Body of pancreas (tissue), 4 donors: ENCODE data around the gene KNSTRN. TPM values are rescaled to one million over a fixed set of nuclear protein-coding genes. Genes with fewer than 3 reads are reported as not detected.
A peak's percentile ranks its signal among the peaks of the same experiment; 100 is the strongest.

Source experiments
- ATAC-seq: fragments of 150-250 bp; one replicate; pipeline ENCODE4 v1.9.1; 2016
- DNase-seq, 4 donors: peaks; one replicate each; pipeline ENCODE4 v3.0.0-alpha.2; 2019
- H3K27ac ChIP-seq, 4 donors: fragments of 200-600 bp; sonication (generic); 1 replicate in 3 of 4; 2 replicates in 1 of 4; pipeline versions ENCODE4 v1.5.1 to v1.6.1; 2016 to 2019; ENCODE audit warnings: mild to moderate bottlenecking in 1 of 4, mixed read lengths in 1 of 4, moderate library complexity in 1 of 4
- H3K27me3 ChIP-seq, 2 donors: fragments of 200-600 bp; sonication (generic); one replicate each; pipeline ENCODE4 v1.6.0; 2016; ENCODE audit warnings: mild to moderate bottlenecking in 1 of 2
- H3K36me3 ChIP-seq, 2 donors: fragments of 200-600 bp; sonication (generic); replicated peaks in 1 of 2; 2 replicates each; pipeline ENCODE4 v1.5.1; 2016; ENCODE audit warnings: low read depth in 2 of 2; ENCODE audit not compliant: insufficient read depth in 1 of 2
- H3K4me1 ChIP-seq: fragments of 200-600 bp; sonication (generic); one replicate; pipeline ENCODE4 v1.6.0; 2016
- H3K4me3 ChIP-seq, 2 donors: fragments of 200-600 bp; sonication (generic); 1 replicate in 1 of 2; 2 replicates in 1 of 2; pipeline ENCODE4 v1.5.1; 2016 to 2019
- H3K9me3 ChIP-seq, 3 donors: fragments of 200-600 bp; sonication (generic); 1 replicate in 2 of 3; 2 replicates in 1 of 3; pipeline ENCODE4 v1.5.1; 2016
- POLR2A ChIP-seq, 3 donors: fragments of 450-650 bp; IDR thresholded peaks; one replicate each; pipeline ENCODE4 v1.6.1; 2016; ENCODE audit warnings: antibody characterized with exemption in 3 of 3, mild to moderate bottlenecking in 2 of 3
- WGBS, 2 donors: methylation state at CpG; one replicate each; pipeline ENCODE4 v1.1.5; 2017; 5-methylcytosine and 5-hydroxymethylcytosine counted together
- intact Hi-C: fragments of 100-400 bp; cut with DNase I; formaldehyde crosslinking; loops from one replicate; pipeline ENCODE4 v1.15.1; 2023
- total RNA-seq, 2 donors: library from RNA; depleted of rRNA; stranded (reverse); fragments of >200 nt; gene quantifications; one replicate each; pipeline ENCODE4 v1.1.0, GENCODE V29; 2016
- TF ChIP-seq, protein P1 (sequence below), 7 experiments: fragments of 450-650 bp in 4 of 7; fragments of 200-600 bp in 3 of 7; sonication (generic) in 3 of 7; IDR thresholded peaks; one replicate each; pipeline ENCODE4 v1.5.1; 2016 to 2019; ENCODE audit warnings: antibody characterized with exemption in 7 of 7

KNSTRN gene
- total RNA-seq, 2 donors from 2014 or later: 3.3 to 5.7 TPM

DNA sequence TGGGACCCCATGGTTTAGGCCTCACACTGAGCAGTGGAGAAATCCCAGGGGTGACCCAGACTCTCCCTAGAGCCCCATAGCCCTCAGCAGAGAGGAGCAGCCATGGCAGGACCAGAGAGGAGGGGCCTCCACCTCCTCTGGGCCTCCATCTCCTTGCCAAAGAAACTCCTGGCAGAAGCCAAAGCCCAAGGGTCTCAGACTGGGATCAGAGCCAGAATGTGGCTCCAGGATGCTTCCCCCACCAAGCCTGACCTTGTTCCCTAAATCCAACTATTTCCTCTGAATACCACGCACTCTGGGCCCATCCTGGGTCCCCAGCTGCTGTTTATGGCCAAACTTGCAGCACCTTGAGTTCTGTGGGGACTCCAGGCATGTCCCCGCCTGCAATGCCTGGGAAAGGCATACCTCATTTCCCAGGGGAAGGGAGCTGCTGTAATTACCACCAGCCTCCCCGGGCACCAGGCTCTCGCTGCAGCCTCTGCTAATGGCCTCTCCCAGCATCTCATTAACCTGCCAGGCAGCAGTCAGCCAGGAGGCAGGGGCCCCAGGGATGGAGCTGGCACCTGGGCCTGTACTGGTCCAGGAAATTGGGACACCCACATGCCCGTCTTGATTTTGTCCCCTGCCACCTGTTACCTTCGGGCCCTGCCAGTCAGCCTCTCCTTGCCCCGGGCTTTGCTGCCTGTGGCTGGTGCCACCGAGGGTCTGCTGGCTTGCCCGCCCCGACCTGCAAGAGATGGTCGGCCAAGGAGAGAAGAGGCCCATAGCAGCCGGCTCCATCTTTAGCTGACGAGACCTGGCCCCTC lies 46.4 kb upstream of the KNSTRN start:
- Histone ChIP-seq H3K36me3 (no peaks in the 10 kb centered on the region), H3K4me1 (peaks cover 80% of the 10 kb centered on the region), H3K27me3 (no peaks in the 10 kb centered on the region), H3K9me3 (no peaks in the 10 kb centered on the region), H3K4me3 (no peak overlapping the region), H3K27ac (peak overlapping the region in 2 of 4 donors; percentile 3 to 92)
- no peak for DNase-seq
- TF ChIP-seq, protein P1, sequence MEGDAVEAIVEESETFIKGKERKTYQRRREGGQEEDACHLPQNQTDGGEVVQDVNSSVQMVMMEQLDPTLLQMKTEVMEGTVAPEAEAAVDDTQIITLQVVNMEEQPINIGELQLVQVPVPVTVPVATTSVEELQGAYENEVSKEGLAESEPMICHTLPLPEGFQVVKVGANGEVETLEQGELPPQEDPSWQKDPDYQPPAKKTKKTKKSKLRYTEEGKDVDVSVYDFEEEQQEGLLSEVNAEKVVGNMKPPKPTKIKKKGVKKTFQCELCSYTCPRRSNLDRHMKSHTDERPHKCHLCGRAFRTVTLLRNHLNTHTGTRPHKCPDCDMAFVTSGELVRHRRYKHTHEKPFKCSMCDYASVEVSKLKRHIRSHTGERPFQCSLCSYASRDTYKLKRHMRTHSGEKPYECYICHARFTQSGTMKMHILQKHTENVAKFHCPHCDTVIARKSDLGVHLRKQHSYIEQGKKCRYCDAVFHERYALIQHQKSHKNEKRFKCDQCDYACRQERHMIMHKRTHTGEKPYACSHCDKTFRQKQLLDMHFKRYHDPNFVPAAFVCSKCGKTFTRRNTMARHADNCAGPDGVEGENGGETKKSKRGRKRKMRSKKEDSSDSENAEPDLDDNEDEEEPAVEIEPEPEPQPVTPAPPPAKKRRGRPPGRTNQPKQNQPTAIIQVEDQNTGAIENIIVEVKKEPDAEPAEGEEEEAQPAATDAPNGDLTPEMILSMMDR (IDR thresholded peaks at IDR 0.05): no peak
- TF ChIP-seq POLR2A (IDR thresholded peaks at IDR 0.05): no peak
- intact Hi-C loops: no loop called here
- WGBS, 2 donors: 71 to 78% methylated on average over 4 to 13 of the region's 13 CpGs
- no peak for ATAC-seq

DNA sequence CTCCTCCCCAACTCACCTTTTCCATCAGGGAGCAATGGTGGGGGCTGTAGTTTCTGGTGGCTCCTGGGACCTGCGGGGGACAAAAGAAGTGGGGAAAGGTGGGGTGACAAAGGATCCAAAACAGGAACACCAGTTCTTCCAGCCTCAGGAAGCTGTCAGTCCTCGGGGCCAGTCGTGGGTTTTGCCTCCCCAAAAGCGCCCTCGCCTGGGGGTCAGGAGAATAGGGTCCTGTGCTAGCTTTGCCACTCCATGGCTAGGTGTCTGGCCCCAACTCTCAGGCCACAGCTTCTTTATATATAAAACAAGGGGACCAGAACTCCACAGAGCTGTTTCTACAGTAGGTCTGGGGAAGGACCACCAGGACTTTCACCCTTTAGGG lies 45.8 kb upstream of the KNSTRN start:
- intact Hi-C loops: no loop called here
- TF ChIP-seq, protein P1 (IDR thresholded peaks at IDR 0.05): peak in 1 of 7 experiments; percentile 28
- TF ChIP-seq POLR2A (IDR thresholded peaks at IDR 0.05): no peak
- no peaks in the 10 kb centered on the region for H3K27me3 ChIP-seq
- H3K9me3 ChIP-seq: no peaks in the 10 kb centered on the region
- 63 to 76% methylated on average over 4 to 5 of the region's 5 CpGs for WGBS, 2 donors
- H3K36me3 ChIP-seq: no peaks in the 10 kb centered on the region
- DNase-seq: peak in 2 of 4 donors; percentile 43 to 47
- H3K4me3 ChIP-seq: no peak overlapping the region
- H3K4me1 ChIP-seq: peaks cover 80% of the 10 kb centered on the region
- peak overlapping the region in 3 of 4 donors; percentile 3 to 92 (median 87) for H3K27ac ChIP-seq
- no peak for ATAC-seq

DNA sequence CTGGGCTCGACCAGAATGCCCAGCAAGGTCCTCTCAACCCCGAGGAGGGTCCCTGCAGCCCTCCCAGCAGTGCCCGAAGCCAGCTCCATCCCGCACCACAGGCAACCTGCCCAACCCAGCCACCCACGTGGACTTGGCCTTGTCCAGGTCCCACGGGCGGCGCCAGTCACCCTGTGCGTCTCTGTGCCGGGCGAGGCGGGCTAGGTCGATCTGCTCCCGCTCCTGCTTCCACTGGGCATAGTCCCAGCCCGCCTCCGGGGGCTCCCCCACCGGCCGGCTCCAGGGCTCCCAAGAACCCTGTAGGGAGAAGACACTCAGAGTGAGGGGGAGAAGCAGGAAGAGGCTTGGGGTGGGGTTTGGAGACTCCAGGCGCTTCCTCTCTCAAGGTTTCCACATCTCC lies 44.9 kb upstream of the KNSTRN start:
- TF ChIP-seq, protein P1 (IDR thresholded peaks at IDR 0.05): no peak
- no peak for TF ChIP-seq POLR2A (IDR thresholded peaks at IDR 0.05)
- no peak overlapping the region for H3K4me3 ChIP-seq
- H3K9me3 ChIP-seq: no peaks in the 10 kb centered on the region
- H3K27me3 ChIP-seq: no peaks in the 10 kb centered on the region
- peaks cover 76% of the 10 kb centered on the region for H3K4me1 ChIP-seq
- no peaks in the 10 kb centered on the region for H3K36me3 ChIP-seq
- DNase-seq (peak in 1 of 4 donors; percentile 35), ATAC-seq (no peak)
- intact Hi-C loops: no loop called here
- H3K27ac ChIP-seq: peak overlapping the region; percentile 72 to 92 (median 90)
- 53 to 80% methylated on average over 1 to 19 of the region's 19 CpGs for WGBS, 2 donors

DNA sequence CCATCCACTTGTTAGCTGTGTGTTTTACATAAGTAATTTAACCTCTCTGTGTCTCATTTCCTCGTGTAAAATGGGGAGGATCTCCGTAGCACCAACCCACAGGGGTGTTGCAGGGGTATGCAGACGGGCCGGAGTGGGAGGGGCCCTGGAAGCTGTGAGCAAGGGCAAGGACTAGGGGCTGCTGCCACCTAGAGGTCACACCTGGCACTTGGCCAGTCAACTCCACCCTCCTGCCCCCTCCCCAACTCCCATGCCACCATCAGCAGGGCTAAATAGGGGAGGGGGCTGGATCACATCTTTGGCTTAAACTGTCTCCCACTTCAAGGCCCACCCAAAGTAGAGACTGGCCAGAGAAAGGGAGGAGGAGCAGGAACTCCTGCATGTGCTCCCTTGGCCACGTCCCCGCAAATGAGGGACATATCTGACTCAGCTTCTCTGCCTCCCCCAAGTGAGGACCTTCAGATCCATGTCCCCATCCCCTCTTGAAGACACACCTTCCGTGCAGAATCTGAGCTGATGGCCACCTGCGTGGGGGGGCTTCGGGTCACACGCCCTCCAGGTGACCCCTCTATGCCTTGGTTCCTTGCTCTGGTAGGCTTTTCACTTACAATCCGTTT lies 44.4 kb upstream of the KNSTRN start:
- ATAC-seq: peak; percentile 22
- WGBS, 2 donors: 21 to 24% methylated on average over 11 of the region's 11 CpGs
- Histone ChIP-seq H3K36me3 (no peaks in the 10 kb centered on the region), H3K27ac (peak overlapping the region; percentile 72 to 92 (median 90)), H3K4me3 (no peak overlapping the region), H3K27me3 (no peaks in the 10 kb centered on the region), H3K9me3 (no peaks in the 10 kb centered on the region), H3K4me1 (peaks cover 76% of the 10 kb centered on the region)
- peak; percentile 73 to 84 (median 82) for DNase-seq
- intact Hi-C loops: no loop called here
- TF ChIP-seq, protein P1 (IDR thresholded peaks at IDR 0.05): peak; percentile 28 to 76 (median 57)
- no peak for TF ChIP-seq POLR2A (IDR thresholded peaks at IDR 0.05)
